Kidney epithelial cell (primary cell): ENCODE results near the gene TM2D3. TPM values are rescaled to one million over a fixed set of nuclear protein-coding genes. Genes with fewer than 3 reads are reported as not detected.

Source experiments
- DNase-seq: peaks from one replicate; pipeline ENCODE4 v3.0.0-alpha.2; 2010; ENCODE audit warnings: low read depth
- H3K27me3 ChIP-seq: 2 replicates; pipeline ENCODE4 v1.6.0; 2011; ENCODE audit warnings: low read length; ENCODE audit not compliant: control insufficient read depth, insufficient read depth
- H3K36me3 ChIP-seq: 2 replicates; pipeline ENCODE4 v1.5.1; 2011; ENCODE audit warnings: low read length; ENCODE audit not compliant: control insufficient read depth, insufficient read depth
- H3K4me3 ChIP-seq: 2 replicates; pipeline ENCODE4 v1.5.1; 2011; ENCODE audit warnings: low read depth, mild to moderate bottlenecking, control low read depth, low read length
- CTCF ChIP-seq: IDR thresholded peaks from 2 replicates; pipeline ENCODE4 v1.5.1; 2011; ENCODE audit warnings: mild to moderate bottlenecking, moderate library complexity, low read length, control low read depth, inconsistent platforms; ENCODE audit not compliant: insufficient read depth, poor library complexity, severe bottlenecking
- total RNA-seq: library from RNA; depleted of rRNA; stranded (reverse); fragments of >200 nt; gene quantifications from 2 replicates; pipeline ENCODE4 v1.2.3, GENCODE V29; 2015

Gene TM2D3
- total RNA-seq, 1 donor from 2014 or later = 30.0 TPM

GRCh38 chr15:101654171-101654570 is 2.0 kb upstream of the TM2D3 start:
- no peak overlapping the region for H3K4me3 ChIP-seq
- no peaks in the 10 kb centered on the region for H3K27me3 ChIP-seq
- no peak for TF ChIP-seq CTCF
- DNase-seq = no peak
- no peaks in the 10 kb centered on the region for H3K36me3 ChIP-seq

DNA sequence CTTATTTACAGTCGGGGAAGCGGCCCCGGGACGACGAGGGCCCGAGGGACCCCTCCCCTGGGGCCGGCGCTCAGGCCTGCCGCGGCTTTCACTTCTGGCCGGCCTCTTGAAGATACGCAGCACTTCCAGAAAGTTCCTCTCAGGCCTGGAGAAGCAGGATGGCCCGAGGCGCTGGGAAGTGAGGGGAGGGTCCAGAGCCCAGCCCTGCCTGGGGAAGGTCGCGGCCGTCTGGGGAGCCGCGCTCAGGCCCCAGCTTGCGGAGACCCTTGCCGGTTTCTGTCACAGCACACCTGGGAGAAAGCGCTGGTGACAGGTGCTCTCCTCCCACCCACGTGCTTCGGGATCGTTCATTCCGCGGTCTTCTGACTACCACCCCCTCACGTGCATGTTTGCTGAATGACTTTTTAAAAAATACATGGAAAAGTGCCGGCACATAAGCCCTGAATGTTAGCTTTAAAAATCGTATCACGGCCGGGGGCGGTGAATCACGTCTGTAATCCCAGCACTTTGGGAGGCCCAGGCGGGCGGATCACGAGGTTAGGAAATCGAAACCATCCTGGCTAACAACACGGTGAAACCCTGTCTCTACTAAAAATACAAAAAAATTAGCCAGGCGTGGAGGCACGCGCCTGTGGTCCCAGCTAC is 727 bp upstream of the TM2D3 start:
- H3K27me3 ChIP-seq = no peaks in the 10 kb centered on the region
- H3K36me3 ChIP-seq = no peaks in the 10 kb centered on the region
- no peak for DNase-seq
- TF ChIP-seq CTCF = no peak
- H3K4me3 ChIP-seq = peak overlapping the region; percentile 94

DNA sequence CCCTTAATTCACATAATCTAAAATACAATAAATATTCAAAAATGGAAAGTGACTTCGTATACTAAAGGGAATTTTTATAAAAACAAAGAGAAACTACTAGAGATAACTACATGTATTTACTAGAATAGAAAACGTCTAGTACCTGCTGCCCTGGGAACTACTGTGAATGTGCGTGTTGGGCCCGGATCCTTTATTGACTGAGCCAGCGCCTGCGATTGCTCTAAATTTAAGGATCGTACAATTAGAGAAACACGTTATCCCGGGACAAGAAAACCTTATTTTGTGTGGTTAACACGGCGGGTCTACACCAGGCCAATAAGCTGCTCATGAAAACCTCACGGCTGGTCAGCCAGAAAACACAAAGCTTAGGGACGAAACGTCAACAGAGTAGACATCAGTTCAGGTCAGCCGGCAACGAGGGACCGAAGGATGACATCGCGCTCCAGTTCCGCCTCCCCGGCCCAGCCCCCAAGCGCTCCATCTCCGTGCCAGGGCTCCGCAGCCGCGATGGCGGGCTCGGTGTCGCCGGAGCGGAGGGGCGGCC is 555 bp downstream of the TM2D3 start:
- peak overlapping the region; percentile 94 for H3K4me3 ChIP-seq
- DNase-seq = no peak
- no peak for TF ChIP-seq CTCF

GRCh38 chr15:101650145-101650544 is 2.0 kb downstream of the TM2D3 start:
- no peak for TF ChIP-seq CTCF
- DNase-seq = no peak
- Histone ChIP-seq H3K4me3 (no peak overlapping the region), H3K27me3 (no peaks in the 10 kb centered on the region), H3K36me3 (peaks cover 2% of the 10 kb centered on the region)

More for the DNA sequence above, 555 bp downstream of the TM2D3 start:
- Histone ChIP-seq H3K27me3 (no peaks in the 10 kb centered on the region), H3K36me3 (peaks cover 2% of the 10 kb centered on the region)

DNA sequence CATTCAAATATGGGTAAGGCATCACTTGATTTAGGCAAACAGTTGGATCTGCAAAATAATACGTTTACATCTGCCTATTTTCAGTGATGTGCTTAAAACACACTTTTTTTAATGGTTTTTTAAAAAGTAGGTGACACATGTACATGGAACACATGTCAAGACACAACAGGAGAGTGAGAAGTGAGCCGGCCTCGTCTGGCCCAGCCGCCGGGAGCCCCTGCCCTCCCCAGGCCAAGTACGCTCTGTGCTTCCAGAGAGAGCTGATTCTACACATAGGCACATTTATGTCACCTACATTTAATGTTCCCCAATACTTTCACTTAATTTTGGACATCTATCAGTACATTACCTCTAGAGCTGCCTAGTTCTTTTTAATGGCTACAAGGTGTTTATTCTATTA is 3.8 kb downstream of the TM2D3 start:
- Histone ChIP-seq H3K36me3 (peaks cover 2% of the 10 kb centered on the region), H3K27me3 (no peaks in the 10 kb centered on the region), H3K4me3 (no peak overlapping the region)
- no peak for TF ChIP-seq CTCF
- no peak for DNase-seq

GRCh38 chr15:101647251-101647650 is 4.9 kb downstream of the TM2D3 start:
- no peak for TF ChIP-seq CTCF
- no peak for DNase-seq
- no peak overlapping the region for H3K4me3 ChIP-seq
- H3K36me3 ChIP-seq = peaks cover 2% of the 10 kb centered on the region
- H3K27me3 ChIP-seq = no peaks in the 10 kb centered on the region
